Measurements from ENCODE around the gene PKMYT1.

DNA sequence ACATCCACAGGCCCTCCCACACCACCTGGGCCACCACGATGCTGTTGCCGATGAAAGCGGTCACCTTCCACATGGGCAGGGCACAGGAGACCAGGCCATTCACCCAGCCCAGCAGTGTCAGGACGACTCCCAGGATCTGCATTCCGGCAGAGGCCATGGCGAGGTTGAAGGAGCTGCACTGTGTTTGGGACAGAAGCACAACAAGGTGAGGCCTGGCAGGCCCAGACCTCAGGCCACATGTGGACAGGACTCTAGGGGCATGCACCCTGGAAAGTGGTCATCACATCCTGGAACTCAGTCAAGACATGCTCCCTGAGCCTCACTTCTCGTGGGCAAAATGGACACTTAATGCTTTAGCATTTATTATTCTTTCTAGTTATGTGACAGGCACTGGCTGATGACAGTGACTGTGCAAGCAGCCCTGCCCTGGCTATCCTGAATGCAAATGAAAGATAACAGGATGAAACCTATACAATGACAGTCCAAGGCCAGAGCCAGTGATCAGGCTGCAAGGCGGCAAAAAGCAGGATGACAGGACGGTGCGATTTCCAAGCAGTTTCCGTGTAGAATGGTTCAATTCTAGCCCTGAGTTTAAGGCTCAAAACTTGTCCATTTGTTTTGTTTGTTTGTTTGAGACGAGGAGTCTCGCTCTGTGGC lies 35.7 kb upstream of the PKMYT1 start:
- TF ChIP-seq CTCF (optimal IDR thresholded peaks at IDR 0.05 in 1 of 3, IDR thresholded peaks at IDR 0.05 in 1 of 3, conservative IDR thresholded peaks at IDR 0.05 in 1 of 3; ENCODE audit: extremely low read depth in 1 of 3, insufficient read depth in 2 of 3, low read length in 3 of 3) (no peak), EZH2 (IDR thresholded peaks at IDR 0.05; ENCODE audit: low read length) (no peak)
